HG03439 (cell line): ENCODE data around the gene USP49.
A peak's percentile ranks its signal among the peaks of the same experiment; 100 is the strongest.
"Not testable (repeated sequence)": the region's sequence is repeated elsewhere in the genome, so short reads cannot be mapped to it uniquely, and the experiment has no call there.

Experiments
- ATAC-seq: cut with Tn5 transposase; IDR thresholded peaks from one replicate; pipeline ENCODE4 v1.9.1; 2021; ENCODE audit warnings: mild to moderate bottlenecking, moderate library complexity; ENCODE audit not compliant: unreplicated experiment

Gene USP49

DNA sequence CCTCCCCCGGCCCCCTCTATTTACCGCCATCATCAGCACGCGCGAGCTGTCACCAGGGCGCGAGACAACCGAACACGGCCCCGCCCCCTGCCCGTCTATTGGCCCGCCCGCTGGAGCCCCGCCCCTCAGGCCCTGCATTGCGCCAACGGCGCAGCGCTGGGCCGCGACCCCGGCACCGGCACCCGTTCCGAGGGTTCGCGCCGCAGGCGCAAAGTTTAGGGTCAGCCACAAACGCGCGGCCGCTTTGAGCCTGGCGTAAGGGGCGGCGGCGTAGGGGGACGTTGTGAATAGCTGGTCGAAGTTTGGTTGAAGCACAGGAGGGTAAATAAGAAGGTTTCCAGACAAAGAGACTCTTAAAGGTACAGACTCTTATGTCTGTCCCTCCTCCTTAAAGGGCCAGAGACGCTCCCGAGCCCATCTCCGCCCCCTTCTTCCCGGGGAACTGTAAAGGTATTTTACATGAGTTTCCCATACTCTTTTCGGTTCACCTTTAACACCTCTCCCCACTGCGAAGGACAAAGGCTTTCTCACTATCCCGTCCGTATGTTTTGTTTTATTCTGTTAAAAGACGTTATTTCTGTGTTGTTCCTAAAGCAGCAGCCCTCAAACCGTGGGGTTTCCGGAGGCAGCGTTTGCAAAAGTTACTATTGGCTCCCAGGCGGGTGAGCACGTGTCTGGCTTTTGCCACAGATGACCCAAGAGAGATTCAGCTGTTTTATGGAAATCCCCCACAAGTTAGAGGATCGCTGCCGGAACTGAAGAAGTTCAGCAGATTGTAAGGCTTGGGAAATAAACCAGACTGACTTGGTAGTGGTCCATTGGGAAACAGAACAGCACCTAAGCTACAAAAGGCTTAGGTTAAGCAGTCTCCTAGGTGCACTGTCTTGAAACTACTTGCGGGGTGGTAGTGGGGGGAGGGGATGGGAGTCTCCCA is at the start of gene USP49:
Gene USP49 (minus strand): TSS at position 76 of the 934 bp plus-strand sequence. CDS start 88,392 bp downstream, outside the sequence.
- peak; percentile 82 for ATAC-seq

DNA sequence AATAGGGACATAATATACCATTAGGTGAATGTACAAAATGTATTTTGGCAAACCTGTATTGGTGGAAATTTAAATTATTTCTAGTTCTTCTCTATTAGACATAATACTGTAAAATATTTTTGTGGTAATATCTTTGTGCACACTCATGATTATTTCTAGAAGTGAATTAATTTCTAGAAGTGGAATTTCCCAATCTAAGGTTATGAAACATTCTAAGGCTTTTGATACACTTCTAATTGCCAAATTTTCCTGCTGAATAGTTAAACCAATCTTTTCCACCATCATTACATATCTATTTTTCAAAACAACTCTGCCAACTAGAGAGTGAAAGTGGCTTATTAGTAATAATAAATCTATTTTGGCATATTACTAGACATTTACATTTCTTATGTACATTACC is 48.3 kb upstream of the USP49 start:
- no peak for ATAC-seq

DNA sequence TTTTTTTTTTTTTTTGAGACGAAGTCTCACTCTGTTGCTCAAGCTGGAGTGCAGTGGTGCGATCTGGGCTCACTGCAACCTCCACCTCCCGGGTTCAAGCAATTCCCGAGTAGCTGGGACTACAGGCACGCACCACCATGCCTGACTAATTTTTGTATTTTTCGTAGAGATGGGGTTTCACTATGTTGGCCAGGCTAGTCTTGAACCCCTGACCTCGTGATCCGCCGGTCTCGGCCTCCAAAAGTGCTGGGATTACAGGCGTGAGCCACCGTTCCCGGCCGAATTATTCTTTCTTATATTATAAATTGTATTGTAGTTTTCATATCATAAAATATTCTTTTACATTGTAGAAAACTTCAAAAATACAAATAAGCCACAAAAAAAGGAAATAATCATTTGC is 47.7 kb upstream of the USP49 start:
- ATAC-seq, result not testable (repeated sequence)

DNA sequence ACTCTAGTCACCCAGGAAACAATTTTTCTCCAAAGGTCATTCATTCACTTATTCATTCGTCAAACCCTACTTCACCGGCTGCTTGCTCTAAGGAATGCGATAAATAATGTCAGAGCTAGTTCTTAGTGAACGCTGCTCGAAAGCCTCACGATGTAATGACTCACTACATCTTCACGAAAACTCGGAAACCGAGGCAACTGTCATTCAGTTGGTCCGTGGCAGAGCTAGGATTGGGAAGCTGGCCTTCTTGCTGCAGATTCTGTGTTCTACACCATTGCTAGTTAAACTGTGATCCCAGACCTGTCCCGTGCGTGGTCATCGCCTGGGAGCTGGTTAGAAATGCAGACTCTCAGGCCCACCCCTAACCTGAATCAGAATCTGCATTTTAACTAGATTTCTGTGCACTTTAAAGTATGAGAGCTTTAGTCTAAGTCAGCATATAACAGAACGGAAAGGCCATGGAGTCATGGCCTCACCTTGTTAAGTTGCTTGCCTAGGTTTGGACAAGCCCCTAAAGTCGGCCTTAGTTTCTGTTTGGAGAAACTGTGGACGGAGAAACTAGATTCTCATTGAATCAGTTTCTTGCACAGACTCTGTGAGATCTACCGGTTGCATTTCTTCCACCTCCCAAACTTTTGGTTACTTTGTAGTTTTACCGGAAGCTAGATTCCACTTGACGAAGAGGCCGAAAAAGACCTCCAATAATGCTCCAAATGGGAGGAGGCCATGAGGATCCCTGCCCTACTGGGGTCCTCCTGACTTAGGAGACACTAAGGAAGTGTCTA is 47.1 kb upstream of the USP49 start:
- peak; percentile 12 for ATAC-seq

DNA sequence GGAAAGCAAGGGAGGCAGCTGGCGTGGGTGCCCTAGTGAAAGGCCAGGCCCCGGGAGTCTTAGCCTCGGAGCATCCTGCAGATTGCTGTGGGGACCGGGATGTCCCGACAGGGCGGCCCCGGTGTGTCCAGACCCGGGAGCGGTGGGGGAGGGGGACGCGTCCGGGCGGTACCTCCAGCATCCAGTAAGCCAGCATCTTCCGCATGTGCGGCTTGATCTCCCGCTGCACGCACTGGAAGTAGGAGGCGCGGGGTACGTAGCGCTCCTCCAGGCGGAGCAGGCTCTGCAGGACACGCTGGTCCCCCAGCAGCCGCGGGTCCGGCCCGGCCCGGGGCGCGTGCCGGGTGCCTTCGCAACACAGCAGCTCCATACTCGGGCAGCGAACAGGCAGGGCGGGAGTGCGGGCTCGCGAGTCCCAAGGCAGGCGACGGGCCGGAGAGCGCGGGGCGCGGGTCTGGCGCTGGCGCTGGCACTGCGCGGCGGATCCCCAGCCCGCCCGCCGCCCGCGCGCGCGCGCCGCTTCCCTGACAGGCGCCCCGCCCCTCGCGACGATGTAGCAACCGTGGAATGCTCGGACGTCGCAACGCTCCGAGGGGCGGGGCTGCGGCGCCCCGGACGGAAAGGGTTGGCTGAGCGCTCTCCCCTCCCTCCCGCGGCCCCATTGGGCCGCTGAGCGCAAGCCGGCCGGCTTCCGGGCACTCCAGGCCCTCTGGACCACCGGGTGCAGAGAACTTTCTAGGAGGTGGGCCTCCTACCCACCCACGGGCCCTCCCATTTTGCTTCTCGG is 46.3 kb upstream of the USP49 start, which contains the start of gene CCND3:
Gene CCND3 (minus strand): TSS at position 529 of the 787 bp plus-strand sequence. CDS start 159 bp downstream, at position 370.
- peak; percentile 86 for ATAC-seq

DNA sequence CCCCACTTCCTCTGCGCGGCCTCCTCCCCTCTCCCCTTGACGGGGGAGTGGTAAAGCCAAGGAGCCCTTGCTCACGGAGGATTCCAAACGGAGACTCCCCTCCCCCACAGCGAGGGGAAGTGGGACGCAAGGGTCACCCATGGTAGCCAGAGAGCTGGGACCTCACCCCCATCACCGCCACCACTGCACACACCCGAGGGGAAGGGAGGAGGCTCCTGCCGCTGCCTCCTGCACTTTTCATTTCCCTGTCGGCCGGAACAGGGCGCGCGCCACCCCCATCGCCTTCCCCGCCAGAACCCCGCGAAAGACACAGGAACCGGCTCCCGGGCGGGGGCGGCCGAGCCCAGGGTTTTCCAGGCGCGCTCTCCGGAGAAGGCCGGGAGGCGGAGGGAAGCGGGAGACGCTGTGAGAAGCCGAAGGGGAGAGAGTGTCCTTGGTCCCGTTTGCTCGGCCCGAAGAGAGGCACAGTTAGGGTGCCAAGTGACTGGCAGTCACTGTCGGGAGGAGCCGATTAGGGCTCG is 45.6 kb upstream of the USP49 start:
- peak; percentile 2 for ATAC-seq

DNA sequence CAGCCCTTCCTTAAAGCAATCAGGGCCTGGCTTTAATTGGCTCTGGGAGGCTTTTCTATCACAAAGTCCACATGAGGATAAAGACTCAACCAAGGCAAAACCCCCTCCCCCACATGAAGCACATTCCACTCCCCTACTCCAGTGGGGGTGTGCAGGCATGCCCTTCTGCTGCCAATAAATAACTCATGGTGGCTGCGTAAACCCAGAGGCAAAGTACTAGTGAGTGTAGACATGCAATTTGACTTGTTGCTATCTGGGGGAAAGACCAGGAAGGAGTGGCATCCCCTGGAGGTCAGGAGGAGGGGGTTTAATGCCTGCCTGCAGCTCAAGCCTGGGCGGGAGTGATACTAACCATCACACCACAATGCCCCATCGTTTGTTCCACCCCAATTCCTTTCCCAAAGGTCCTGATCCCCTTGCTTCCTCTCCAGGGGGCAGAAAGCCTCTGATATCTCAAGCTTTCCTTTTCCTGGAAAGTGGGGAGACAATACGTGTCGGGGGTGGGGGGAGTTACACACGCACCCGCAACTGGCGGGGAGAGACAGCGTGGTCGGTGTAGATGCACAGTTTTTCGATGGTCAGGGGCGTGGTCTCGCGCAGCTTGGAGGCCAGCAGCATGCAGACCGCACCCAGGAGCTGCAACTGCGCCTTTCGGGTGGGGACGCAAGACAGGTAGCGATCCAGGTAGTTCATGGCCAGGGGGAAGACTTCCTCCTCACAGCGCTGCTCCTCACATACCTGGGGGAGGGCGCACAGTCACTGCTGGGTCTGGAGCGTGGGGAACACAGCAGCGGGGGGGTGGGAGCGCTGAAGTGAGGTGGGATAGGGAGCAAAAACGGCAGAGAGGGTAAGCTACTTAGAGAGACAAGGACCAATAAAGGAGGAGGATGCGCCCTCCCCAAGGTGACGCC is 44.9 kb upstream of the USP49 start:
- ATAC-seq, result no peak

DNA sequence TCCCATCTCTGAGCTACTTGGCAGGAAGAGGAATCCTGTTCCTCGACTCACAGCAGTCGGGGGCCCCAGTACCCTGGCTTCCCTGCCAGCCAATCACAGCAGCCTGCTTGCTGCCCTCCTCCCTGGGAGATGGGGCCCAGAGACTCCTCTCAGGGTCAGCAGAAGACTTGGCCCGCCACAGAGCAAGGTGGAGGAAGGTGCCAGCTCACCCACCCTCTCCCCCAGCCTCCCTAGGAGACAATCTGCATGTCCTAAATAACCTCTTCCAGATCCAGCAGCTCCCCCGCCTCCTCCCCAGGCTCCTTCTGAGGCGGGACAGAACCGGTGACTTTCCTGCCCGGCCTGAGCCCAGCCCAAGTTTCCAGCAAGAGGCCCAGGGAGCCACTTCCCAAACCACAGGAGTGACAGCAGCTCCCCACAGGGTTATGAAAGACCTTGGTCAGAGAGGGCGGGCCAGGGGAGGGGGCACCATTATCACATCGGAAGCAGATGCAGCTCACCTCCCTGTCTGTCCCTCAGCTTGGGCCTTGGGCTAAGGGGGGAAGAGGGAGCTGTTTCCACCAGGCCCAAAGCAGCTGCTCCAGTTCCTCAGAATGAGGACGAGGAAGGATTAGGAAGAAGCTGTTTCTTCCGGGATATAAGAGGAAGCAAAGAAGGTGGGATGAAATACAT is 44.1 kb upstream of the USP49 start:
- no peak for ATAC-seq

DNA sequence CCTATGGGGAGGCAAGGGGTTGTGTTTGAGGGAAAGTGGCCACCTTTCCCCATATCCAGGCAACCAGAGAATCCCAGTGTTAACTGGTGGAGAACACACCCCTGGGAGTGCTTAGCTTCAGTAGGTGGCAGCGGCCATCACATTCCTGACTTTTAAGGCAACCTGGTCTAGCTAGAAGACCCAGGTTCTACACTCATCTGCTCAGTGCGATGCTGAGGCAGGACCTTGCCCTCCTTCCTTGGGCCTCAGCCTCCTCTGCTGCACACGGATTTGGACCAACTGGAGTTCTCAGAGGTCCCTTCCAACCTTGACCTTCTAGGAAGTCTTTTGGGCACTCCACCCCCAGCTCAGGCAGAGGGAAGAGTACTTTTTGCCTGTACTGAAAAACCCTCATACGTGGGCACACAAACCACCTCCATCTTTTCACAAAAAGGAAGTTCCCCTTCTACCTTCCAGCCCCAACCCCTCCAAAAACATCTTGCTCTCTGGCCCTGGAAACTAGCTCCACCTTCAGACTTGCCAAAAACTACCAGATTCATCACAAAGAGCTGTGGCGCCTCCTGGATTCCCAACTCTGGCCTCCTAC is 43.5 kb upstream of the USP49 start:
- no peak for ATAC-seq

DNA sequence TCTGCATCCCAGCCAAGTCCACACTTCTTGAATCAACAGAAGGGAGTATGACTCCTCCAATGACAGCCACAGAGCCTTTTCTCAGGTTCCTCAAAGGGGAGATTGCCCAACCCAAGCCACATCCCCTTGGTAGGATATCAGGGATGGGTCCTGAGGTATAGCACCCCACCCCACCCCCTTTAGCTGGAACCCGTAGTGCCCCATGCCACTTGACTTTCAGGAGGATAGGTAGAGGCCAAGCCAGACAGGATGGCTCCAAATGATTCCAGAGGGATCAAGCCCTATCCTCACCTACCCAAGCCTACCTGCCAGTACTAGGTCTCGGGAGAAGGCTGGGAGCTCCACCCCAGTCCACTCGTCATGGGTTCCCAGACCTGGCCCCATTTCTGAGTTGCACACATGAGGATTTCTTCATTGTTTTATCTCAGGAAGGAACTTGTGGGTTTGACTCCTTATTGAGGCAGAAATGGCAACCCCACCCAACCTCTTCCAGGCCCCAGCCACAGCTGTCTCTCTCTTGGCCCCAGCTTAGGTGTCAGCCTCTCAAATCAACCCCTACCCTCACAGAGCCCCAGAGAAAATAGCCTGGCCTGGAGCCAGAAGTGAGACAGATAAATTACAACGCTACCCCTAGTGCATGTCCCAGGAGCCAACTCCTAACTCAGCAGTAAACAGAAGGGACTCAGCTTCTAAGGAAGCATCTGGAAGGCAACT is 42.8 kb upstream of the USP49 start:
- ATAC-seq, result no peak

DNA sequence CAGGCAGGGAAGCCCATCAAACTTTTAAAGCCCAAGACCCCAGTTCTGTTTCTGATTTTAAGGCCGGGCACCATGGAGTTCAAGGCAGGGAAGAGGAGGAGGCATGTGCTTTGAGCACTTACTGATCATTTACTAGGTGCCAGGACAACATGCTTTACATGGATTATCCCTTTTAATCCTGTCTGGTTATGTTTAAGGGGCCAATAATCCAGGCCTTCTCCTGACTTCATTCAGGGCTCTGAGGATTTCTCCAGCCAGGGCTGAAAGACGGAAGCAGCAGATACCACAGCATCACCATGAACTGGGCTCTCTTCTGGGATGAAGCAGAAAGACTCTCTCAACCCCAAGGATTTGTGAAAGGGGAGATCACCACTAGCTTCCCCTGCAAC is 42.3 kb upstream of the USP49 start:
- ATAC-seq, result no peak

DNA sequence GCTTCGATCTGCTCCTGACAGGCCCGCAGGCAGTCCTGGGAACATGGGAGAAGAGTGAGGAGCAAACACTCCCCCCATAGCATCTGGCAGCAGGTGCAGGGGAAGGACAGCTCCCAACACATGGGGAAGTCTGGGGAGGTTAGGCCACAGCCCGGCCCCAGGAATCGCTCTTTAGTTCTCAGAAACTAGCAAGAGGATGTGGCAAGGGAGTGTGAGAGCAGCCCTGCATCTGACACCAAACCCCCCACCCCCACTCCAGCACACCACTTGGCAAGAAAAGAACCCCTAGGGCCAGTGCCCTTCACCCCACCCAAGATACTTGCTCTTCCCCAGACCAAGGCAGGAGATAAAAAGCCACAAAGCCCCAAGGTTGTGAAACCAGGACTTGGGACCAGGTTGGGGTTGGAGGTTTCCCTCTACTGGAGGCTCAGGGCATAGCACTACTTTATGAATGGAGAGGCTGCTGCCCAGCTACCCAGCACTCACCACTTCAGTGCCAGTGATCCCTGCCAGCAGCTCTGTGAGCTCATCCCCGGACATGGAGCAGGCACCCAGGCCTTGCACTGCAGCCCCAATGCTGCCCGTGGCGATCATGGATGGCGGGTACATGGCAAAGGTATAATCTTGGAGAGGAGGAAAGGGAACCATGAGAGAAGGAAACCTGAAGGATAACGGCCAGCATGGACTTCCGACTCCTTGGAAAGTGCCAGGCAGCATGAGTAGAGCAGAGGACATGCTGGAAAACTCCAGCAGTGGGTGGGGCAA is 41.1 kb upstream of the USP49 start:
- no peak for ATAC-seq

DNA sequence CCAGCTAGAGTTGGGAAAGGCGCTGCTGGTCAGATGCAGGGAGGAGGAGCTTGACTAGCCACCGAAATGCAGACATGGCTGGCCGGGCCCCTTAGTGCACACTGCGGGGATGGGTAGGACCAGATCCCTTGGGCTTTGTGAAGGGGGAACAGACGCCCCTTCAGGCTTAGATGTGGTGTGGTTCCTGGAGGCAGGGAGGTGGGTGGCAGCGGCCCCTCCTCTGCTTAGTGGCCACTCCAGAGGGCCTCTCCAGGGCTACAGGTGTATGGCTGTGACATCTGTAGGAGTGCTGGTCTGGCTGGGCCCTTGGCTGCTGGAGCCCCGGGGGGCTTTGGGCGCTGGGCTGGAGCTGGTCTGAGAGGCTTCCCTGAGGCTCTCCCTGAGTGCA is 40.5 kb upstream of the USP49 start:
- no peak for ATAC-seq

DNA sequence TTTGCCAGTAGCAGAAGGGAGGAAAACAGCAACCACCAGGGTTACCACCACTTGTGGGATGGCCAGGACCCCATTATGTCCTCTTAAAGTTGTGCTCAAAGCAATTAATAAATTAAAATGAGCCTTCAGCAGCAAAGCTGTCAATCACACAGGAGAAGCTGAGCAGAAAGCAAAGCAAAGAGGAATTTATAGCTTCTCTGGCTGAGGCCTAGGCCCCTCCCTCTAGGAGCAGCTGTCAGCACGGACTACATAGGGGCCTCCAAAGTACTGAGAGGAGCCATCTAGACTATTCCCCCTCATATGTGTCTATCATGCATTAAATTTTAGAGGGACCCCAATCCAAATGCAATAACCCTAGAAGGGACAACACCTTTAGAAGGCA is 40.0 kb upstream of the USP49 start:
- no peak for ATAC-seq

DNA sequence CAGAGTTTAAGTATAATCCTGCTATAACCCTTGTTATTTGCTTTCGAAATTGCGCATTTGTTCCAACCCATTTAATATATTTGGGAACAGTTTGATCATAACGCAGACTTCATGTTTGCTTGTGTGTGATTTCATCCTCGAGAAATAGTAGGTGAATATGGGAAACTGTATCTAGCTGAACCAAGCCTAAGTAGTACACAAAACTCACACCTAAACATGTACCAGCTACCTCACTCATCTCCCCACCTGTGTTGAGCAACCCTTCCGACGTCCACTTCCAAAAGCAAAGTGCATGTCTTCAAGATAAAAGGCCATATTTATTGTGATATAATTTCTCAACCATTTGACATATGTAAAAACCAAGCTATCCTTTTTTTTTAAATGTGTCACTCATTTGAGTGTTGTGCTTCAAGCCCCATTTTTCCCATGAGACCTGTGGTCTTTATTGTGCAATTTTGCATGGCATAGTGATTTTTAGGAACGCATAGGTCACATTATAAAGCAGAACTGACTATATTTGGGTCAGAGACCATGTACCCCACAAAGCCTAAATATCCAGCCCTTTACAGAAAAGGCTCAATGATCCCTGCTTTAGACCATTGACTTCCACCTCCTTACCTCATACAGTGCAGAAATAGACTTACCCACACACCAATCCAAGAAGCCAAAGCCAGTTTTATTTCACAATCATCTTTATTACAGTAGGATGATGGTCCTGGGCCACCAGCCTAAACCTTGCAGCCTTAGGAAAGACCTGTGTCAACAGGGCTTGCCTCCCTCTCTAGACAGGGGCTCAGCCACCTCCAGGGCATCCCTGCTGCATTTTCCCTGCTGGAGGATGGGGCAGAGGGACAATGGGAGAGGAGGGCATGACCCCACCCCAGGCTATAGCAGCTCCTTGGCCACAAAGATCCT is 39.4 kb upstream of the USP49 start:
- ATAC-seq, result no peak

DNA sequence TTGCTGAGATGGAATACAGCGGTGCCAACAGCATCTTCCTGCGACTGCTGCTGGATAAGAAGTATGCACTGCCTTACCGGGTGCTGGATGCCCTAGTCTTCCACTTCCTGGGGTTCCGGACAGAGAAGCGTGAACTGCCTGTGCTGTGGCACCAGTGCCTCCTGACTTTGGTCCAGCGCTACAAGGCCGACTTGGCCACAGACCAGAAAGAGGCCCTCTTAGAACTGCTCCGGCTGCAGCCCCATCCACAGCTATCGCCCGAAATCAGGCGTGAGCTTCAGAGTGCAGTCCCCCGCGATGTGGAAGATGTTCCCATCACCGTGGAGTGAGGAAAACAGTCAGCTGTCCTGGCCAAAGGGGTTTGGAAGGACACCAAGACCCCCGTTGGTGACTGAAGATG is 37.2 kb upstream of the USP49 start:
- ATAC-seq, result no peak
